ENCODE measurements around the gene VWDE.

Gene VWDE

DNA sequence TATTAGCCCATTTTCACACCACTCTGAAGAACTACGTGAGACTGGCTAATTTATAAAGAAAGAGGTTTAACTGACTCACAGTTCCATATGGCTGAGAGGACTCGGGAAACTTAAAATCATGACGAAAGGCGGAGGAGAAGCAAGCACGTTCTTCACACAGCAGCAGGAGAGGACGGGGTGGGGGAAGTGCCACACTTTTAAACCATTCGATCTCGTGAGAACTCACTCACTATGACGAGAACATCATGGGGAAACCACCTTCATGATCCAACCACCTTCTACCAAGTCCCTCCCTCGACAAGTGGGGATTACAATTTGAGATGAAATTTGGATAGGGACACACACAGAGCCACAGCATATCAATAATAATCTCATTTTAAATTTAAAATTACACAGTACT is 80.2 kb downstream of the VWDE start:
- no peak for TF ChIP-seq CTCF (IDR thresholded peaks at IDR 0.05; ENCODE audit: poor library complexity, severe bottlenecking)
- DNase-seq (ENCODE audit: low spot score) (no peak), ATAC-seq (ENCODE audit: low read depth) (no peak)
- H3K4me3 ChIP-seq (ENCODE audit: severe bottlenecking): no peak overlapping the region
- no peaks in the 10 kb centered on the region for H3K27me3 ChIP-seq (ENCODE audit: insufficient read depth, poor library complexity, severe bottlenecking)
- no peaks in the 10 kb centered on the region for H3K9me3 ChIP-seq (ENCODE audit: severe bottlenecking)
- H3K27ac ChIP-seq (ENCODE audit: poor library complexity, severe bottlenecking): no peak overlapping the region
- no peaks in the 10 kb centered on the region for H3K4me1 ChIP-seq (ENCODE audit: insufficient read depth, poor library complexity, severe bottlenecking)
- H3K36me3 ChIP-seq (ENCODE audit: low read depth): no peaks in the 10 kb centered on the region

- no peak for TF ChIP-seq CTCF (IDR thresholded peaks at IDR 0.05; ENCODE audit: poor library complexity, severe bottlenecking)
These were observed 80.8 kb downstream of the VWDE start for GRCh38 chr7:12322903-12323300.

DNA sequence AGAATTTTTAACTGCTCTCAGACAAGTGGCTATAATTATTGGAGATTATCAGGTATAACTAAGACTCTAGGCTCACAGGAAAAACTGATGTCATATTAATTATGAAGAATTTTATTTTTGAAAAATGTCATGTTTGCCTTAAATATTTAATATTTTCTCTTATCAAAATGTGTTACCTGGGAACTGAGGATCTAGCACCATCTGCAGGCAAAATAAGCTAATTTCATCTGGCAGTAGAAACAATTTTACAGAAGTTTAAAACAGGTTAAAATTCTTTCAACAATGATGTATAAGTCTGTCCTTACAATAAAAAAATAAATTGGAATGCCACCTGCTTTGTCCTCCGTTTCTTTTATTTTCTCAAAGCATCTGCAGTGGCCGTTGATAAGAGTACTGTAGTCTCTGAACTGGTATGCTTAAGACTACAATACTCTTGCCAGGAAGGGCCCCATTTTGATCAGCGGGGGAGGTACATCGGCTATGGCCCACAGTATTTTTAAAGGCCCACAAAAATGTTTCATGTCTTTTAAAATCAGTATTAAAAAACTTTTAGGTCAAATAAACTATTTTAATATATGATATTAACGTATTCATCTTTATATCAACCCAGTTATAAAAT is 81.3 kb downstream of the VWDE start:
- TF ChIP-seq CTCF (IDR thresholded peaks at IDR 0.05; ENCODE audit: poor library complexity, severe bottlenecking): peak; percentile 86
- H3K36me3 ChIP-seq (ENCODE audit: low read depth): no peaks in the 10 kb centered on the region
- H3K27ac ChIP-seq (ENCODE audit: poor library complexity, severe bottlenecking): no peak overlapping the region
- H3K9me3 ChIP-seq (ENCODE audit: severe bottlenecking): no peaks in the 10 kb centered on the region
- no peak overlapping the region for H3K4me3 ChIP-seq (ENCODE audit: severe bottlenecking)
- no peaks in the 10 kb centered on the region for H3K4me1 ChIP-seq (ENCODE audit: insufficient read depth, poor library complexity, severe bottlenecking)
- no peak for ATAC-seq (ENCODE audit: low read depth)
- no peaks in the 10 kb centered on the region for H3K27me3 ChIP-seq (ENCODE audit: insufficient read depth, poor library complexity, severe bottlenecking)
- DNase-seq (ENCODE audit: low spot score): no peak

More at GRCh38 chr7:12322903-12323300, 80.8 kb downstream of the VWDE start:
- H3K4me3 ChIP-seq (ENCODE audit: severe bottlenecking): no peak overlapping the region
- DNase-seq (ENCODE audit: low spot score) (no peak), ATAC-seq (ENCODE audit: low read depth) (no peak)
- H3K36me3 ChIP-seq (ENCODE audit: low read depth): no peaks in the 10 kb centered on the region
- no peaks in the 10 kb centered on the region for H3K9me3 ChIP-seq (ENCODE audit: severe bottlenecking)
- H3K4me1 ChIP-seq (ENCODE audit: insufficient read depth, poor library complexity, severe bottlenecking): no peaks in the 10 kb centered on the region
- H3K27ac ChIP-seq (ENCODE audit: poor library complexity, severe bottlenecking): no peak overlapping the region
- H3K27me3 ChIP-seq (ENCODE audit: insufficient read depth, poor library complexity, severe bottlenecking): no peaks in the 10 kb centered on the region

- Histone ChIP-seq H3K27ac (ENCODE audit: poor library complexity, severe bottlenecking) (no peak overlapping the region), H3K27me3 (ENCODE audit: insufficient read depth, poor library complexity, severe bottlenecking) (no peaks in the 10 kb centered on the region), H3K9me3 (ENCODE audit: severe bottlenecking) (no peaks in the 10 kb centered on the region), H3K4me1 (ENCODE audit: insufficient read depth, poor library complexity, severe bottlenecking) (no peaks in the 10 kb centered on the region), H3K36me3 (ENCODE audit: low read depth) (no peaks in the 10 kb centered on the region), H3K4me3 (ENCODE audit: severe bottlenecking) (no peak overlapping the region)
- no peak for TF ChIP-seq CTCF (IDR thresholded peaks at IDR 0.05; ENCODE audit: poor library complexity, severe bottlenecking)
- ATAC-seq (ENCODE audit: low read depth) (no peak), DNase-seq (ENCODE audit: low spot score) (no peak)
These were observed 82.5 kb downstream of the VWDE start for GRCh38 chr7:12320987-12321647.

All from RWPE2 (cell line).